Mammary epithelial cell (primary cell): ENCODE results near the gene DNER.

Experiments
- EZH2 ChIP-seq: IDR thresholded peaks from 2 replicates; pipeline ENCODE4 v1.6.1; 2012; ENCODE audit warnings: low read length, inconsistent platforms, borderline replicate concordance
- TF ChIP-seq, protein P1 (sequence below), 2 donors: IDR thresholded peaks in 1 of 2; conservative IDR thresholded peaks in 1 of 2; 2 replicates each; pipeline ENCODE4 v1.5.1; 2011 to 2012; ENCODE audit warnings: inconsistent platforms in 2 of 2, low read length in 2 of 2, mild to moderate bottlenecking in 2 of 2, control low read depth in 1 of 2, low read depth in 1 of 2; ENCODE audit not compliant: insufficient read depth in 1 of 2; ENCODE audit errors: extremely low read depth in 1 of 2

DNA sequence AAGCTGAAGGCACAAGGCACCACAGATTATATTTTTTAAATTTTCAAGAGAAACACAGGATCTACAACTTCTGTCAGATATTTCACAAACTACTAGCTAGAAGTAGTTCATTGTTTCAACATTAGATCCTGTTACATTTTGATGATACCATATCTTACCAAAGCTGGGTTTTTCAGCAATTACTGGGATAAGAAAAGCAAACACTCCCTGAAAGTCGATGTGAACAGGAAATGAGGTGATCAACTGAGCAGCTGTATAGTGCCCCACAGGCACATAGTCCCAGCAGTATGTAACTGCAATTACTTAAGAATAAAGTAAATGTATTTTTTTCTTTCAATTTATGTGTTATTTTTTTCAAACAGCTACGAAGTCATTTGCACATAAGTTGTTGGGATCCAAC is 103.5 kb downstream of the DNER start:
- TF ChIP-seq, protein P1, sequence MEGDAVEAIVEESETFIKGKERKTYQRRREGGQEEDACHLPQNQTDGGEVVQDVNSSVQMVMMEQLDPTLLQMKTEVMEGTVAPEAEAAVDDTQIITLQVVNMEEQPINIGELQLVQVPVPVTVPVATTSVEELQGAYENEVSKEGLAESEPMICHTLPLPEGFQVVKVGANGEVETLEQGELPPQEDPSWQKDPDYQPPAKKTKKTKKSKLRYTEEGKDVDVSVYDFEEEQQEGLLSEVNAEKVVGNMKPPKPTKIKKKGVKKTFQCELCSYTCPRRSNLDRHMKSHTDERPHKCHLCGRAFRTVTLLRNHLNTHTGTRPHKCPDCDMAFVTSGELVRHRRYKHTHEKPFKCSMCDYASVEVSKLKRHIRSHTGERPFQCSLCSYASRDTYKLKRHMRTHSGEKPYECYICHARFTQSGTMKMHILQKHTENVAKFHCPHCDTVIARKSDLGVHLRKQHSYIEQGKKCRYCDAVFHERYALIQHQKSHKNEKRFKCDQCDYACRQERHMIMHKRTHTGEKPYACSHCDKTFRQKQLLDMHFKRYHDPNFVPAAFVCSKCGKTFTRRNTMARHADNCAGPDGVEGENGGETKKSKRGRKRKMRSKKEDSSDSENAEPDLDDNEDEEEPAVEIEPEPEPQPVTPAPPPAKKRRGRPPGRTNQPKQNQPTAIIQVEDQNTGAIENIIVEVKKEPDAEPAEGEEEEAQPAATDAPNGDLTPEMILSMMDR (conservative IDR thresholded peaks at IDR 0.05 in 1 of 2, IDR thresholded peaks at IDR 0.05 in 1 of 2; ENCODE audit: extremely low read depth in 1 of 2, insufficient read depth in 1 of 2, low read depth in 1 of 2, low read length in 2 of 2), result no peak
- no peak for TF ChIP-seq EZH2
